NT2/D1 (cell line): ENCODE results near the gene HNF1A.

Source experiments
- DNase-seq: peaks from one replicate; pipeline ENCODE4 v3.0.0-alpha.2; 2011; ENCODE audit warnings: low read depth, low spot score
- H3K27me3 ChIP-seq: 2 replicates; pipeline ENCODE4 v1.6.0; 2011; ENCODE audit warnings: mild to moderate bottlenecking; ENCODE audit not compliant: insufficient read length, insufficient read depth
- H3K36me3 ChIP-seq: 2 replicates; pipeline ENCODE4 v1.6.1; 2011; ENCODE audit warnings: mild to moderate bottlenecking, low read length, mixed read lengths; ENCODE audit not compliant: insufficient read depth, insufficient read length
- H3K4me1 ChIP-seq: 2 replicates; pipeline ENCODE4 v1.5.1; 2011; ENCODE audit not compliant: insufficient read depth, insufficient read length
- H3K4me3 ChIP-seq: 2 replicates; pipeline ENCODE4 v1.5.1; 2011; ENCODE audit warnings: low read depth; ENCODE audit not compliant: insufficient read length
- H3K9ac ChIP-seq: 2 replicates; pipeline ENCODE4 v1.6.0; 2011; ENCODE audit warnings: low read depth; ENCODE audit not compliant: insufficient read length
- H3K9me3 ChIP-seq: 2 replicates; pipeline ENCODE4 v1.5.1; 2011; ENCODE audit warnings: mild to moderate bottlenecking, low read length; ENCODE audit not compliant: insufficient read depth
- SUZ12 ChIP-seq: IDR thresholded peaks from 2 replicates; pipeline ENCODE4 v1.6.1; 2011; ENCODE audit not compliant: insufficient read length, insufficient read depth; ENCODE audit errors: extremely low read depth
- YY1 ChIP-seq: IDR thresholded peaks from 2 replicates; pipeline ENCODE4 v1.6.1; 2011; ENCODE audit not compliant: insufficient read length, insufficient read depth
- ZNF274 ChIP-seq: IDR thresholded peaks from 2 replicates; pipeline ENCODE4 v1.6.1; 2011; ENCODE audit warnings: mild to moderate bottlenecking, low read depth, low read length

The HNF1A gene

DNA sequence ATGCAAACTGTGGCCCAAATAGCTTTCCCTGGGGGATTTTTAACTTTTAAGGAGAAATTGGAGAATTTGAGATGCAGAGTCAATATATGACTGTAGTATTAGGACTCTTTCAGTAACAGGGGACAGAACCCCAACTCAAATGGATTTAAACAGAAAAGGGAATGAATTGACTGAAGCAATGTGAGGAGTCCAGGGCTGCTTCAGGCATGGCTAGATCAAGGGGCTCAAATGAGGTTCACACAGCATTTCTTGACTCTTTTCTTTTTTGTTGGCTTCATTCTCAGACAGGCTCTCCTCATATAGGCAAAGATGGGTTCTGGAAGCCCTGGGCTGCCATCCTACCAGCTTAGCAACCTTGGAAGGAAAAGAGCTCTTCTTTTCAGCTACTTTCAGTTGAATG is 13.6 kb downstream of the HNF1A start:
- Histone ChIP-seq H3K4me1 (peaks cover 3% of the 10 kb centered on the region), H3K9ac (no peak overlapping the region), H3K27me3 (no peaks in the 10 kb centered on the region), H3K9me3 (no peaks in the 10 kb centered on the region), H3K4me3 (no peak overlapping the region), H3K36me3 (no peaks in the 10 kb centered on the region)
- TF ChIP-seq SUZ12 = no peak
- TF ChIP-seq ZNF274 = no peak
- TF ChIP-seq YY1 = no peak
- DNase-seq = no peak

DNA sequence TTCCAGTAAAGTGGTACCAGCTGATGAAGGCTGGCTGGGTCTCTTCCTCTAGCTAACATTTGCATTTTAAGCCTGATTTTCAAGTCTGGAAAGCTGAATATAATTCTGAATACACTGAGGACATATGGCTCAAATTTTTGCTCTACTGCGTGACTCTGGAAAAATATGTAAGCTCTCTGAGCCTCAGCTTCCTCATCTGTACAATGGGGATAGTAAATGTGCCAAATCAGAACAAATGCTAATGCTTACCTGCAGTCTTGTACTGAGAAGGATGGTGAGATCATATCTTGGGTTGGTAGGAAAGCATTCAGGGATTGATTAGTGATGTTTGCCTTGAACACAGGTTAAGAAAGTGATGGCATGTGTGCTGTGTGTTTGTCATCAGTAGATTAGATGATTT is 14.6 kb downstream of the HNF1A start:
- Histone ChIP-seq H3K9me3 (no peaks in the 10 kb centered on the region), H3K4me3 (no peak overlapping the region), H3K4me1 (peaks cover 6% of the 10 kb centered on the region), H3K36me3 (no peaks in the 10 kb centered on the region), H3K27me3 (no peaks in the 10 kb centered on the region), H3K9ac (no peak overlapping the region)
- no peak for TF ChIP-seq SUZ12
- no peak for TF ChIP-seq ZNF274
- DNase-seq = no peak

DNA sequence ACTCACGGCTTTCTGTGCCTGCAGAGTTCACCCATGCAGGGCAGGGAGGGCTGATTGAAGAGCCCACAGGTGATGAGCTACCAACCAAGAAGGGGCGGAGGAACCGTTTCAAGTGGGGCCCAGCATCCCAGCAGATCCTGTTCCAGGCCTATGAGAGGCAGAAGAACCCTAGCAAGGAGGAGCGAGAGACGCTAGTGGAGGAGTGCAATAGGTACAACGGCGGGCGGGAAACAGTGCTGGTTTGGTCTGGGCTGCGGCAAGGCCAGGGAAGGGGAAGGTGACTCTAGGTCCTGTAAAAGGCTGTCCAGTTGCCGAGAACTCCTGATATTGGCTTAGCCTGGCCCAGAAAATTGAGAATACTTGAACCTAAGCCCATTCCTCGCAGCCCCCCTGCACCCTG is 15.2 kb downstream of the HNF1A start:
- H3K4me3 ChIP-seq = no peak overlapping the region
- no peaks in the 10 kb centered on the region for H3K9me3 ChIP-seq
- H3K36me3 ChIP-seq = no peaks in the 10 kb centered on the region
- TF ChIP-seq ZNF274 (no peak), YY1 (no peak), SUZ12 (no peak)
- no peak overlapping the region for H3K9ac ChIP-seq
- peaks cover 6% of the 10 kb centered on the region for H3K4me1 ChIP-seq
- H3K27me3 ChIP-seq = no peaks in the 10 kb centered on the region
- DNase-seq = no peak

DNA sequence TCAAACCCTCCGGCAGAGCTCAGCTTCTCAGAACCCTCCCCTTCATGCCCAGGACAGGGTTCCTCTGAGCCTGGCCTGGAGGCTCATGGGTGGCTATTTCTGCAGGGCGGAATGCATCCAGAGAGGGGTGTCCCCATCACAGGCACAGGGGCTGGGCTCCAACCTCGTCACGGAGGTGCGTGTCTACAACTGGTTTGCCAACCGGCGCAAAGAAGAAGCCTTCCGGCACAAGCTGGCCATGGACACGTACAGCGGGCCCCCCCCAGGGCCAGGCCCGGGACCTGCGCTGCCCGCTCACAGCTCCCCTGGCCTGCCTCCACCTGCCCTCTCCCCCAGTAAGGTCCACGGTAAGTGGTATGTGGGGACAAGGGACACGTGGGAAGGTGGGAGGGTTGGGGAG is 15.7 kb downstream of the HNF1A start:
- Histone ChIP-seq H3K4me3 (no peak overlapping the region), H3K27me3 (no peaks in the 10 kb centered on the region), H3K9ac (no peak overlapping the region), H3K9me3 (no peaks in the 10 kb centered on the region), H3K4me1 (peaks cover 8% of the 10 kb centered on the region), H3K36me3 (no peaks in the 10 kb centered on the region)
- TF ChIP-seq YY1 = no peak
- TF ChIP-seq SUZ12 = no peak
- TF ChIP-seq ZNF274 = no peak
- no peak for DNase-seq

DNA sequence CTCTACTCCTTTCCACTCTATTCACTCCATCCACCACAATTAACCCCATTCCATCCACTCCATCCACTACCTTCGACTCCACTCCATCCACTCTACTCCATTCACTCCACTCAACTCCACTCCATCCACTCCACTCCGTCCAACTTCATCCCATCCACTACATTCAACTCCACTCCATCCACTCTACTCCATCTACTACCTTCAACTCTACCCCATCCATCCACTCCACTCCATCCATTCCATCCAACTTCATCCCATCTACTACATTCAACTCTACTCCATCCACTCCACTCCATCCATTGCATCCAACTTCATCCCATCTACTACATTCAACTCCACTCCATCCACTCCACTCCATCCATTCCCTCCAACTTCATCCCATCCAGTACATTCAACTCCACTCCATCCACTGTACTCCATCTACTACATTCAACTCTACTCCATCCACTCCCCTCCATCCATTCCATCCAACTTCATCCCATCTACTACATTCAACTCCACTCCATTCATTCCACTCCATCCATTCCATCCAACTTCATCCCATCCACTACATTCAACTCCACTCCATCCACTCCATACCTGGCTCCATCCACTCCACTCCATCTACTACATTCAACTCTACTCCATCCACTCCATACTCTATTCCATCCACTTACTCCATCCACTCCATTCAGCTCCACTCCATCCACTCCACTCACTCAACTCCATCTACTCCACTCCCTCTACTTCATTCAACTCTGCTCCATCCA is 16.4 kb downstream of the HNF1A start:
- peaks cover 13% of the 10 kb centered on the region for H3K4me1 ChIP-seq
- no peaks in the 10 kb centered on the region for H3K36me3 ChIP-seq
- no peaks in the 10 kb centered on the region for H3K9me3 ChIP-seq
- H3K27me3 ChIP-seq = no peaks in the 10 kb centered on the region
- no peak for TF ChIP-seq SUZ12
- no peak for TF ChIP-seq YY1
- TF ChIP-seq ZNF274 = no peak
- H3K4me3 ChIP-seq = no peak overlapping the region
- DNase-seq = no peak
- H3K9ac ChIP-seq = no peak overlapping the region

DNA sequence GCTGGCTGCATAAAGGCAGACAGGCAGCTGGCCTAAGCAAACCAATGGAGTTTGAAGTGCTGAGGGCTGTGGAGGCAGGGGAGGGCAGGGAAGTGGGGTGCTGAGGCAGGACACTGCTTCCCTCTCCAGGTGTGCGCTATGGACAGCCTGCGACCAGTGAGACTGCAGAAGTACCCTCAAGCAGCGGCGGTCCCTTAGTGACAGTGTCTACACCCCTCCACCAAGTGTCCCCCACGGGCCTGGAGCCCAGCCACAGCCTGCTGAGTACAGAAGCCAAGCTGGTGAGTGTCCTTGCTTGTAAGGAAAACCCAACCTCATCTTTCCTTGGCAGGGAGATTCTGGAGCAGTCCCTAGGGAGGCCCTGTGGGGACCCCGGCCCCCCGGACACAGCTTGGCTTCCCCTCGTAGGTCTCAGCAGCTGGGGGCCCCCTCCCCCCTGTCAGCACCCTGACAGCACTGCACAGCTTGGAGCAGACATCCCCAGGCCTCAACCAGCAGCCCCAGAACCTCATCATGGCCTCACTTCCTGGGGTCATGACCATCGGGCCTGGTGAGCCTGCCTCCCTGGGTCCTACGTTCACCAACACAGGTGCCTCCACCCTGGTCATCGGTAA is 17.9 kb downstream of the HNF1A start:
- Histone ChIP-seq H3K9me3 (no peaks in the 10 kb centered on the region), H3K27me3 (no peaks in the 10 kb centered on the region), H3K36me3 (peaks cover 9% of the 10 kb centered on the region), H3K4me1 (peaks cover 17% of the 10 kb centered on the region), H3K4me3 (no peak overlapping the region), H3K9ac (no peak overlapping the region)
- no peak for DNase-seq
- TF ChIP-seq SUZ12 = no peak
- TF ChIP-seq YY1 = no peak
- no peak for TF ChIP-seq ZNF274

DNA sequence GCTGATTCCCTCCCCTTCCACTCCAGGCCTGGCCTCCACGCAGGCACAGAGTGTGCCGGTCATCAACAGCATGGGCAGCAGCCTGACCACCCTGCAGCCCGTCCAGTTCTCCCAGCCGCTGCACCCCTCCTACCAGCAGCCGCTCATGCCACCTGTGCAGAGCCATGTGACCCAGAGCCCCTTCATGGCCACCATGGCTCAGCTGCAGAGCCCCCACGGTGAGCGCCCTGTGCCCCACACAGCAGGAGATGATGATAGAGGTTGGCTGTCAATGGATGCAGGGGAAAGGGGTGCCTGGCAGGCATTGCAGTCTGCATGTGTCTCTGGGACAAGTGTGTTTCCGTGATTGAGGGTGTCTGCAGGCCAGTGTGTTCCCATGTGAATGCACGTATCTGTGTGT is 19.1 kb downstream of the HNF1A start:
- Histone ChIP-seq H3K4me3 (no peak overlapping the region), H3K9me3 (no peaks in the 10 kb centered on the region), H3K9ac (no peak overlapping the region), H3K4me1 (peaks cover 17% of the 10 kb centered on the region), H3K27me3 (no peaks in the 10 kb centered on the region), H3K36me3 (peaks cover 21% of the 10 kb centered on the region)
- TF ChIP-seq YY1 (no peak), SUZ12 (no peak), ZNF274 (no peak)
- DNase-seq = no peak
